Stomach (tissue), 9 donors: ENCODE measurements around the gene MICALL2. TPM values are rescaled to one million over a fixed set of nuclear protein-coding genes. Genes with fewer than 3 reads are reported as not detected.

Experiments used
- DNase-seq, 2 donors: peaks; one replicate each; pipeline versions ENCODE4 v3.0.0 to v3.0.0-alpha.2; 2013 to 2019
- H3K27ac ChIP-seq, 5 donors: fragments of 200-600 bp in 4 of 5; sonication (generic) in 4 of 5; one replicate each; pipeline ENCODE4 v1.5.1; 2013 to 2019; ENCODE audit warnings: mild to moderate bottlenecking in 1 of 5, moderate library complexity in 1 of 5
- H3K27me3 ChIP-seq, 3 donors: fragments of 200-600 bp; sonication (generic); one replicate each; pipeline ENCODE4 v1.5.1; 2017 to 2019; ENCODE audit warnings: mixed run types in 1 of 3
- H3K36me3 ChIP-seq, 4 donors: fragments of 200-600 bp; sonication (generic); 1 replicate in 3 of 4; 2 replicates in 1 of 4; pipeline ENCODE4 v1.5.1; 2016 to 2019
- H3K4me1 ChIP-seq, 4 donors: fragments of 200-600 bp; sonication (generic); one replicate each; pipeline ENCODE4 v1.5.1; 2016 to 2019
- H3K4me3 ChIP-seq, 4 donors: fragments of 200-600 bp; sonication (generic) in 3 of 4; one replicate each; pipeline ENCODE4 v1.5.1; 2016 to 2019; ENCODE audit warnings: mild to moderate bottlenecking in 1 of 4
- H3K9me3 ChIP-seq, 4 donors: fragments of 200-600 bp; sonication (generic); one replicate each; pipeline ENCODE4 v1.5.1; 2016 to 2019
- EP300 ChIP-seq: sonication (generic); formaldehyde crosslinking; IDR thresholded peaks from one replicate; pipeline ENCODE4 v1.6.1; 2017; ENCODE audit warnings: antibody characterized with exemption
- POLR2A ChIP-seq, 4 donors: fragments of 450-650 bp; IDR thresholded peaks; one replicate each; pipeline ENCODE4 v1.6.1; 2016; ENCODE audit warnings: antibody characterized with exemption in 4 of 4, control low read depth in 2 of 4, mild to moderate bottlenecking in 1 of 4, moderate library complexity in 1 of 4
- POLR2AphosphoS5 ChIP-seq, 3 donors: sonication (generic); formaldehyde crosslinking; IDR thresholded peaks; one replicate each; pipeline ENCODE4 v1.6.1; 2016; ENCODE audit warnings: antibody characterized with exemption in 3 of 3
- WGBS, 5 donors: extraction: QIAGEN DNeasy Blood & Tissue Kit in 3 of 5; methylation state at CpG; one replicate each; pipeline versions ENCODE4 v1.1.5 to v1.1.7; 2013 to 2018; 5-methylcytosine and 5-hydroxymethylcytosine counted together
- intact Hi-C: fragments of 100-400 bp; cut with DNase I; formaldehyde crosslinking; loops from one replicate; pipeline ENCODE4 v1.15.1; 2023; ENCODE audit warnings: low total_unique reads
- polyA plus RNA-seq, 3 donors: library from polyadenylated mRNA; stranded (reverse); fragments of 200-250 nt; gene quantifications; one replicate each; pipeline ENCODE4 v1.2.3, GENCODE V29; 2013
- total RNA-seq, 5 donors: library from RNA; depleted of rRNA; stranded (reverse); fragments of >200 nt; gene quantifications; one replicate each; pipeline versions ENCODE4 v1.1.0 to v1.2.3, GENCODE V29; 2014 to 2016
- TF ChIP-seq, protein P1 (sequence below), 7 experiments: fragments of 450-650 bp in 4 of 7; fragments of 200-600 bp in 3 of 7; sonication (generic) in 3 of 7; IDR thresholded peaks; one replicate each; pipeline ENCODE4 v1.5.1; 2016 to 2019; ENCODE audit warnings: antibody characterized with exemption in 7 of 7, control low read depth in 2 of 7, mild to moderate bottlenecking in 1 of 7
- donor health status: healthy with polysubstance abuse.
- donor health status: Bipolar disorder and iron deficiency.
- donor health status: healthy.

The MICALL2 gene
- total and polyA plus RNA-seq, 8 donors = 30.7 to 263 (median 102) TPM

DNA sequence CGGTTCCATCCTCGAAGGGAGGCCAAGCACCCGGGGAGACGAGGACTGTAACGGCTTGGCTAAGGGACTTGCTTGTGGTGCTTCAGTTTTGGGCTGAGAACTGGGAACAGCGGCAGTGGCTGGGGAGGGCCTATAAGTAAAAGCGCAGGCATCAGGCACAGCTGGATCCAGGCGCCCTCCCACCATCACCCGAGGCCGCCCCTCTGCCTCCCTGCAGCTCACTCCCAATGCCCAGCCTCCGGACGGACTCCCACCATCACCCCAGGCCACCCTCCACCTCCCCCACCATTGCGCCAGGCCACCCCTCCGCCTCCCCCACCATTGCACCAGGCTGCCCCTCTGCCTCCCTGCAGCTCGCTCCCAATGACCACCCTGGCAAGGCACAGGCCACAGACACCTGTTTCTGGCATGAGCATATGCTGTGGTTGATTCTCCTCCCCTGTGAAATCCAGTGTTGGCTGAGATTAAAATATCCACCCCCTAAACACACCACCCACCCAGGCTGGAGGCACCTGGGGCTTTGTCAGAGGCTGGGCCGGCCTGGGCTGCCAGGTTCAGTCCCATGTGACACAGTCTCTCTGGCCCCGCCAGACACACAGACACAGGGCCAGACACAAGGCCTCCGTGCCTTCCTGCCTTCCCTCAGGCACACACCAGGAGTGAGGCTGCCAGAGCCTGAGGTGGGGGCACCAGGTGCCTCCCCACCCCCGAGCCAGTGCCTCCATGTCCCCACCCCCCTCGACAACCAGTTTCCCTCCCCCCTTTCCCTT is 16.7 kb downstream of the MICALL2 start:
- no peaks in the 10 kb centered on the region for H3K27me3 ChIP-seq
- WGBS, 5 donors = 80 to 91% (median 90%) methylated on average over 13 to 20 of the region's 20 CpGs
- H3K36me3 ChIP-seq = peaks cover 18 to 79% (median 73%) of the 10 kb centered on the region in 4 donors
- peaks cover 1 to 15% (median 11%) of the 10 kb centered on the region in 4 donors for H3K4me1 ChIP-seq
- H3K9me3 ChIP-seq = no peaks in the 10 kb centered on the region
- TF ChIP-seq, protein P1, sequence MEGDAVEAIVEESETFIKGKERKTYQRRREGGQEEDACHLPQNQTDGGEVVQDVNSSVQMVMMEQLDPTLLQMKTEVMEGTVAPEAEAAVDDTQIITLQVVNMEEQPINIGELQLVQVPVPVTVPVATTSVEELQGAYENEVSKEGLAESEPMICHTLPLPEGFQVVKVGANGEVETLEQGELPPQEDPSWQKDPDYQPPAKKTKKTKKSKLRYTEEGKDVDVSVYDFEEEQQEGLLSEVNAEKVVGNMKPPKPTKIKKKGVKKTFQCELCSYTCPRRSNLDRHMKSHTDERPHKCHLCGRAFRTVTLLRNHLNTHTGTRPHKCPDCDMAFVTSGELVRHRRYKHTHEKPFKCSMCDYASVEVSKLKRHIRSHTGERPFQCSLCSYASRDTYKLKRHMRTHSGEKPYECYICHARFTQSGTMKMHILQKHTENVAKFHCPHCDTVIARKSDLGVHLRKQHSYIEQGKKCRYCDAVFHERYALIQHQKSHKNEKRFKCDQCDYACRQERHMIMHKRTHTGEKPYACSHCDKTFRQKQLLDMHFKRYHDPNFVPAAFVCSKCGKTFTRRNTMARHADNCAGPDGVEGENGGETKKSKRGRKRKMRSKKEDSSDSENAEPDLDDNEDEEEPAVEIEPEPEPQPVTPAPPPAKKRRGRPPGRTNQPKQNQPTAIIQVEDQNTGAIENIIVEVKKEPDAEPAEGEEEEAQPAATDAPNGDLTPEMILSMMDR (IDR thresholded peaks at IDR 0.05) = no peak
- TF ChIP-seq EP300 = no peak
- TF ChIP-seq POLR2A (IDR thresholded peaks at IDR 0.05) = no peak
- TF ChIP-seq POLR2AphosphoS5 (IDR thresholded peaks at IDR 0.05) = no peak
- H3K4me3 ChIP-seq = no peak overlapping the region
- no peak overlapping the region for H3K27ac ChIP-seq
- DNase-seq = no peak
- intact Hi-C loops = no loop called here

DNA sequence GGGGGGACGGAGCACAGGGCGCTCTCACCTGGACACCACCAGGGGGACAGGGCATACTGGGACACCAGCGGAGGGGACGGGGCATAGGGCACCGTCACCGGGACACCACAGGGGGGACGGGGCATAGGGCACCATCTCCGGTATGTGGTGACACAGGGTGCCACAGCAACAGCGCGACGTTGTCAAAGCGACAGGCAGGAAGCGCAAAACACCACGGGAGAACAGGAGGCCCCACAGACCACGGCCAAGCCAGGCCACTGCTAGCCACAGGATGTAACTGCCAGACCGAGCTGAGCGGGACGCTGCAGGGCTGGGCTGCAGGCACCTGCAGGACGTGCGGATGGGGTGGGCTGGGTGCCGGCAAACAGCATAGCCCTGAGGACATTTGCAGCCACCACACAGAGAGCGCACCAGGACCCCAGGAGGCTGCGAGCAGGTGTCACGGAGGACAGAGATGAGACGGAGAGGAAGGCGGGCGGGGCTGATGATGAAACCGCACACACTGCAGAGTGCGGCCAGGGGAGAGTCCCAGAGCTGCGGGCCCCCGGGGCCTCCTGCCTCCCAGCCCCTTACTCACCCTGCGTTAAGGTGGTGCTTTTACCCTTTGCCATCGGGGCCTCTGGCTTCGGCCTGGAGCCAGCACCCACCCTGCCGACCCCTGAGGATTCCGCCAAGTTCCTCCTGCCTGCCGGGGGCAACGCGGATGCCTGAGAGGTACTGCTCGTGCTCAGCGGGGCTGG is 17.5 kb downstream of the MICALL2 start:
- Histone ChIP-seq H3K4me3 (no peak overlapping the region), H3K4me1 (peaks cover 0 to 7% (median 3%) of the 10 kb centered on the region in 4 donors), H3K27me3 (no peaks in the 10 kb centered on the region), H3K36me3 (peaks cover 25 to 86% (median 80%) of the 10 kb centered on the region in 4 donors), H3K9me3 (no peaks in the 10 kb centered on the region), H3K27ac (no peak overlapping the region)
- intact Hi-C loops = no loop called here
- 85 to 88% (median 87%) methylated on average over 36 to 41 of the region's 41 CpGs for WGBS, 5 donors
- TF ChIP-seq POLR2A (IDR thresholded peaks at IDR 0.05) (no peak), POLR2AphosphoS5 (IDR thresholded peaks at IDR 0.05) (no peak), EP300 (no peak)
- TF ChIP-seq, protein P1 (IDR thresholded peaks at IDR 0.05) = no peak
- no peak for DNase-seq

DNA sequence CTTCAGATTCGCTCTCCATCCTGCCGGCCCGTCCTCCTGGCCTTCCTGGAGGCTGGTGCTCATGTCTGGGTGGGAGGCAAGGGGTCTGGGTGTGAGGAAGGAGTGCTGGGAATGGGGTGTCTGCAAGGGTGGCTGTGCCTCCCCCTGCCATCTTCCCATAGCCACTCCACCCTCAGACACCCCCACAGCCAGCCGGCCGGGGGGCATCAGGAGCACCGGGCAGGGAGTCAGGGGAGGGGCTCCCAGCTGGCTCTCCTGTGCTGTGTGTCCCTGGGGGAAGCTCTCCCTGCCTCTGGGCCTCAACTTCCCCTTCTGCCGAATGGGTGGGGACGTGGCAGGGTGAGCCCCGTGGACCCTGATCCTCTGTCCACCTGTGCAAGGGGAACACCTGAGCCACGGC is 18.6 kb downstream of the MICALL2 start:
- Histone ChIP-seq H3K4me1 (peaks cover 0 to 1% (median 0%) of the 10 kb centered on the region in 4 donors), H3K27me3 (no peaks in the 10 kb centered on the region), H3K4me3 (no peak overlapping the region), H3K9me3 (no peaks in the 10 kb centered on the region), H3K36me3 (peaks cover 28 to 96% (median 91%) of the 10 kb centered on the region in 4 donors), H3K27ac (no peak overlapping the region)
- DNase-seq = no peak
- WGBS, 5 donors = 68 to 94% (median 87%) methylated on average over 6 to 10 of the region's 10 CpGs
- intact Hi-C loops = no loop called here
- TF ChIP-seq EP300 (no peak), POLR2AphosphoS5 (IDR thresholded peaks at IDR 0.05) (no peak), POLR2A (IDR thresholded peaks at IDR 0.05) (no peak)
- TF ChIP-seq, protein P1 (IDR thresholded peaks at IDR 0.05) = no peak
